HG02973 (cell line): ENCODE results near the gene BPIFA2.

ENCODE experiments used
- ATAC-seq: cut with Tn5 transposase; IDR thresholded peaks from one replicate; pipeline ENCODE4 v1.9.1; 2021; ENCODE audit warnings: moderate library complexity; ENCODE audit not compliant: unreplicated experiment

BPIFA2 gene

GRCh38 chr20:33192912-33193501 is 25.0 kb downstream of the BPIFA2 start:
- ATAC-seq: no peak

DNA sequence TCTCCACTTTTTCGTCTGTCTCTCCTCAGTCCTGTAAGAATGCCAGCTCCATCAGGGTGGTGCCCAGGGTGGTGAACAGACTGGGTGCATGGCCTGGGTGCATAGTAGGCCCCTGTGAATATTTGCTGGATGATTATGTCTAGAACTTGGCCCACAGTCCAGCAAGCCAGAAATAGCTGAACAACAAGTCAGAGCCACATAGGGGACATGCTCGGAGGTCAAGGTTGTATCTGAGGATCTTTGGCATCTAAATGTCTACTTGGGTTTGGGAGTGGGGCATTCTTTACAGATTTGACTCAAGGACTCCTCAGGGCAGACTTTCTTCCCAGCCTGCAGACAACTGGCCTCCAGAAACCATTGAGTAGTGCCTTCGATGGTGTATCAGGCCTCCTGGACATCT is 31.1 kb downstream of the BPIFA2 start:
- ATAC-seq: no peak

- no peak for ATAC-seq
Observed at GRCh38 chr20:33202451-33202850, 34.5 kb downstream of the BPIFA2 start.

DNA sequence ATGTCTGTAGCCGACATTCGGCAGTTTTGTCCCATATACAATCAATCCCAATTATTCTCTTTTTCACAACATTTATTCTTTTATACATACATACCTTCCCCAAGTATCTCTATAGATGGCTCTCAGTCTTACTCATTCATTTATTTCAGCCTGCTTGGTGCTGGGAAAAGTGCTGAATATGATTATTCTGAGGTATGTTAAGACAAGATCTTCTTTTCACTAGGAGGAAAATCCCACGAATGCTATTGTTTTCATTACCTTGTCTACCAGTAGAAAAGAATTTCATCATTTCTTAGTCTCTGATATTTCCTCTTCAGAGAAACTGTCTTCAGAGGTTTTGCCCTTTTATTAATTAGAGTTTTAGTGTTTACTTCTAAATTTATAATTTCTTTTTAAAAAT is 35.5 kb downstream of the BPIFA2 start:
- no peak for ATAC-seq

DNA sequence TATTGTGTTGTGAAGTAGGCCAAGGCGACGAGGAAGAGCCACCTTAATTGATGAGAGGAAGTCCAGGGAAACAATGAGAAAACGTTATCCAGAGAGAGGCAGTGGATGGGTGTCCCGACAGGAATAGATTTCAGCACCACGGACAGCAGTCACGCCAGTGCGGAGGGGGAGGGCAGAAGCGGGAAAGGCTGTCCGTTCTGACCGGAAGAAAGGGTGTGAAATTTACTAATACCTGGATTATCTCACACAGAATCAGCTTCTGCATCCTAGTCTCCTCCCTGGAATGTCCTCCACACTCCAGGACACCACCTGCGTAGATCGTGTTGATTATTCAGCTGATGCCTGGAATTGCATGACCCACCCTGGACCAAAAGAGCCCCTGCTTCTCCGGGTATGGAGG is 41.8 kb downstream of the BPIFA2 start:
- ATAC-seq: no peak

- ATAC-seq: no peak
Observed at GRCh38 chr20:33210371-33210770, 42.4 kb downstream of the BPIFA2 start.

DNA sequence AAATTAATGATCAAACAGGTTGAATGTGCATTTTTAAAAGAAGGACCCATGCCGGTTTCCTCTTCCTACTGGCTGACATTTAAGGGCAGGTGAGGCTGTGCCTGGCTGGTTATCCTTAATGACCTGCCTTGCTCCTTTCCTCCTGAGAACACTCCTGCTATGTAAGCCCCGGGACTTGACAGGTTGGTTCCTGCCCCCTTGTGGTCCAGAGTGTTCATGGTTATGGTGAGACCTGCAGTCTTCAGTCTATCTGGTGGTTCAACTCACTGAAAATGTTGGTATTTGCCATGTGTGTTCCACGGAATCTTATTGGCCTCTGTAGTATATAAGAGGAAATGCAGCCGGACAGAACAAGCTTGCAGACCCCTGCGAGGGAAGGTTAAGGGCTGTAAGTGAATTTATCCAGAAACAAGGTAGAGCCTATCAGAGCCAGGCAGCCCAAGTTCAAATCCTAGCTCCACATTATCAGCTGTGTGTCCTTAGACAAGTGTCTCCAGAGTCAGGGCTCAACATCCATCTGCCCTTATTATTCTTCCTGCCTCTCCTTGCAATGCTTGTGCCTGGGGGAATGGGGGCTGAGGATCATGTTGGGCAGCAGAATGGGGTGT is 44.0 kb downstream of the BPIFA2 start:
- ATAC-seq: no peak

DNA sequence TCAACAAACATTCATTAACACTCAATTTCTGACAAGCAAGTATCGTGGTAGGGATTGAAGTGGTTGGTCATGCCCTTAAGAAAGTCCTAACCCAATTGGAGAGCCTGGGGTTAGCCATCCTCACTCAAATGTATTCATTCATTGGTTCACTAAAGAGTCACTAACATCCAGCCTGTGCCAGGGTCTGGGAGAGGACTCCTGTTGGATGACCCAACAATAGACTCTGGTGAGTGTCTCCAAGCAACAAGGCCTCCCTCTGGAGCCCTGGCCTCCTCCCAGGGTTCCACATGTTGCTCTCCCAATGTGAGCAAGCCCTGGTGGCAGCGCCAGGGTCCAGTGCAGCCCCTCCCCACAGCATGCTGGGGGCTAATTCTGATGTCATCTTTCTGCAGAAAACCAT is 49.1 kb downstream of the BPIFA2 start, which contains the start of gene BPIFA3:
BPIFA3 (plus strand) TSS at position 301 of the 400 bp plus-strand sequence. CDS start 185 bp downstream, outside the sequence.
- no peak for ATAC-seq

GRCh38 chr20:33224399-33224798 is 56.4 kb downstream of the BPIFA2 start:
- no peak for ATAC-seq

GRCh38 chr20:33229843-33230242 is 61.9 kb downstream of the BPIFA2 start:
- ATAC-seq: no peak
